Measurements from ENCODE around the gene PTH2.

Gene PTH2

DNA sequence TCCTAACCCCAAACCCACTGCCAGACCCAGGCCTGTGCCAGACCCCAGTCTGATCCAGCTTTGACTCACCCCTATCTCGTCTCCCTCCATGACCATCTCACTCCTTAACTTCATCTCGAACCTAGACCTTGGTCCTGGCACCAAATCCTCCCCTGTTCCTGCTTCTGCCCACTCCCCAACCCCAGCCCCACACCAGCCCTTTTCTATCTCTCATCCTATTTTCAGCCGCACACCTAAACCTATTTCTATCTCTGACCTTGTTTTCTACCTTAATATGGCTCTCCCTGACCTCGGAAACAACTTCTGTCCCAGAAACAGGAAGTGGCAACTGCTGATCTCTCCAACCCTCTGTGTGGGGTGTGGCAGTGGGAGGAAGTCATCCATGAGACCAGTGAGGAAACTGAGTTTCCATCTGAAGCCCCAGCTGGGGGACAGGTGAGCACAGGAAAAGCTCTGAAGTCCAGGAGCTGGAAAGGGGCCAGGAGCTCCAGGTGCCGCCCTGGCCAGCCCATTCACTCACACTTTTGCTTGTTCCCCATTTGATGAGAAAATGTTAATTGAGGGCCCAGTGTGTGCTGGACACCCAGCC lies 13.7 kb downstream of the PTH2 start:
- no peak for DNase-seq (ENCODE audit: low read depth)

DNA sequence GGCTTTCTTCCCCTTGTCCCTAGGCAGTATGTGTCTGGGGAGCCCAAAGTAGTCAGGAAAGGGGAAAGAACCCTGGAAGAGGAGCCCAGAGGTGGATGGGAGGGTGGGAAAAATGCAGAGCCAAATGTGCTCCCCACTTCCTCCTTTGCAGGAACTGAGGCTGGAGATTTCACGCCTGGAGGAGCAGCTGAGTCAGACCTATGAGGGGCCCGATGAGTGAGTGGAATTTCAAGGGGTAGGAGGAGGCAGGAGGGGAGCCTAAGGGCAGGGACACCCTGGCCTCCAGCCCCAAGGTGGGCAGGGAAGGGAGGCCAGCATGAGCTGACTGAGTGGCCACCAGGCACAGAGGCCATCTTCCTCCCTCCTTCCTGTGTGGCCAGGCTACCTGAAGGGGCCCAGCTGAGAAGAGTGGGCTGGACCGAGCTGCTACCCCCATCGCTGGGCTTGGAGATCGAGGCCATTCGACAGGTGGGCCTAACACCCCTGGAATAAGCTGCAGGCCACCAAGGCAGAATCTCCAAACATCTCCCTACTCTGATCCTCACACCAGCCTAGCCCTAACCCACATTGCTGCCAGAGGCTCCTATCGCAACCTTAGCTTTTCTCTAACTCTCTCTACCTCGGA lies 14.3 kb downstream of the PTH2 start:
- no peak for DNase-seq (ENCODE audit: low read depth)

DNA sequence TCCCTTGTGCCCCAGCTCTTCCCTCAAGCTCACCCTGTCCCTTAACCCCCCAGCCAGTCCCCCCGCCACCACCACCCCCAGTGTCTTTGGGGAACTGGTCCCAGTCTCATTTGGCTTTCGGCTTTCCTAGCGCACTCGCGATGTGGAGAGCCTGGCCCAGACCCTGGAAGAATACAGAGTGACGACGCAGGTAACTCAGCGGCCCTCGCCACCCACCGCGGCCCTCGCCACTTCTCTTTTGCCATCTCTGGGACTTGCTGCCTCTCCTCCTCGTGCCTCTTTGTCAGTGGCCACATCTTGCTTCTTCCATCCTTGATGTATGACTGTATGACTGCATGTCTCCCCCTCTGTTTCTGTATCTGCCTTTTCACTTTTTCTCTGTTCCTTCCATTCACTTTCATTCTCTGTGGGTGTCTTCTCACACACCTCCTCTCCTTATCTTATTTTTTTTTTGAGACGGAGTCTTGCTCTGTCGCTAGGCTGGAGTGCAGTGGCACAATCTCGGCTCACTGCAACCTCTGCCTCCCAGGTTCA lies 15.7 kb downstream of the PTH2 start:
- no peak for DNase-seq (ENCODE audit: low read depth)

DNA sequence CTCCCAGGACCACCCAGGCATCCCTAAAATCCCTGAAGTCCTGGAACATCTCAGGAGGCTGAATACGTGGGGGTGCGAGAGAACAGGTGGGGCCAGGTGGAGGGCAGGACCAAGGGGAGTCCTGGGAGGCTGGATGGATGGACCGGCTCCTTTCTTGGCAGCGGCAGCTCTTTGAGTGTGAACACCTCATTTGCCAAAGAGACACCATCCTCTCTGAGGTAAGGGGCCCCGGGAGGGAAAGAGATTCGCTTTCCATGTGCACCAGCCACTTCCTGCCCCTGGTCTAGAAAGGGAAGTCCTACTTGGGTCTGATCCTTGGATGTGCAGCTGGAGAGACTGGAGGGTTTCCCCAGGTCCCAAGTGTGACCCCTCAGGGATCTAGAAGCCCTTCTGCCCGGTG lies 16.2 kb downstream of the PTH2 start:
- no peak for DNase-seq (ENCODE audit: low read depth)

DNA sequence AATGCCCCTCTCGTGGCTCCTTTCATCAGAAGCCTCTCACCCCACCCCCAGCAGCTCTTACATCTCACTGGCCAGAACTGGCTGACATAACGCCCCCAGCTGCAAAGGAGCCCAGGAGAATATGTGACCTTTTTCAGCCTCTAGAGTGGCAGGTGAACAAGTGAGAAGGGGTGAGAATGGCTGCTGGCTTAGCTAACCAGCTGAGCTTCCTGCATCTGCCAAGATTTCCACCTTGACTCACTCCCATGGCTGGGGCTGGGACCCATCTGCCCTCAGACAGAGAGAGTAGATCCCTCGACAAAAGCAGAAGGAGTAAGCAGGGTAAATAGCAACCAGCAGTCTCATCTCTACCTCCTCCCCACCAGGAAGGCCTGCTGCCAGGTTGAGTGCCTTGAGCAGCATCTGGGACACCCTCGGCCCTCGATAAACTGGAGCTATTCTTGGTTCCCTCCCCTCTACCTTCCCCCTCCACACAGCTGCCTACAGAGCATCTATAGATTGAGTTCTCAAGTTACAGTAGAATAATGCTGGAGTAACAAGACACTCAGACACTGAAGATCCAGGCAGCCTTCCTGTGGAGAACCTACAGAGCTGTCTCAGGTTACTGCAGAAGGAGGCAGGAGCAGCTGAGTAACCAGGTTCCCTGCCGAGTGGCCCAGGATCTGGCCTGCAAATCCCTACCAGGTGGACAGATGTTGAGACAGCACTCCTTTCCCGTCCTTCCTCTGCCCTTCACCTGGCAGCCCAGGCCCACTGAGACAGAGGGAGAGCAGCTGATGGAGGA lies 19.6 kb downstream of the PTH2 start:
- DNase-seq (ENCODE audit: low read depth), result no peak

DNA sequence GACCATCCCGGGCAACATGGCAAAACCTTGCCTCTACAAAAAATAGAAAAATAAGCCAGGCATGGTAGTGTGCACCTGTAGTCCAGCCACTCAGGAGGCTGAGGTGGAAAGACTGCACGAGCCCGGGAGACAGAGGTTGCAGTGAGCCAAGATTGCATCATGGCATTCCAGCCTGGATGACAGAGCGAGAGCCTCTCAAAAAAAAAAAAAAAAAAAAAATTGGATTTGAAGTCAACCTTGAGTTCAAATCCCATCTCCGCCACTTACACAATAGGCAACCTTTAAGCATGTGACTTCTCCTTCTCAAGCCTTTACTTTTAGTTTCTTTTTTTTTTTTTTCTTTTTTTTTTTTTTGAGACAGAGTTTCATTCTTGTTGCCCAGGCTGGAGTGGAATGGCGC lies 23.2 kb downstream of the PTH2 start:
- DNase-seq (ENCODE audit: low read depth), result no peak

DNA sequence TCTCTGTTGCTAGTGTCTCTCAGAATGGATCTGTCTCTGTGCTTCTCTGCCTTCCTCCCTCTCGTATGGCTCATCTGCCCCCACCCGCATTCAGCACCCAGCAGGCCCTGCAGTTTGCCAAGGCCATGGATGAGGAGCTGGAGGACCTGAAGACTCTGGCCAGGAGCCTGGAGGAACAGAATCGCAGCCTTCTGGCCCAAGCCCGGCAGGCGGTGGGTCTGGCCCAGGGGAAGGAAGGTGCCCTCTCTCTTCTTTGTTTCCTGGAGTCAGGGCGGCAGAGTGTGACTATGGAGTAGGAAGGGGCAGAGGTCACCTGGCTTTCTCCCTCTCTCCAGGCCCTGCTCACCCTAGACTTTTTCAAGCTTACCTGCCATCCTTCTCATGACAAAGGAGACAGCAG lies 24.3 kb downstream of the PTH2 start:
- no peak for DNase-seq (ENCODE audit: low read depth)

DNA sequence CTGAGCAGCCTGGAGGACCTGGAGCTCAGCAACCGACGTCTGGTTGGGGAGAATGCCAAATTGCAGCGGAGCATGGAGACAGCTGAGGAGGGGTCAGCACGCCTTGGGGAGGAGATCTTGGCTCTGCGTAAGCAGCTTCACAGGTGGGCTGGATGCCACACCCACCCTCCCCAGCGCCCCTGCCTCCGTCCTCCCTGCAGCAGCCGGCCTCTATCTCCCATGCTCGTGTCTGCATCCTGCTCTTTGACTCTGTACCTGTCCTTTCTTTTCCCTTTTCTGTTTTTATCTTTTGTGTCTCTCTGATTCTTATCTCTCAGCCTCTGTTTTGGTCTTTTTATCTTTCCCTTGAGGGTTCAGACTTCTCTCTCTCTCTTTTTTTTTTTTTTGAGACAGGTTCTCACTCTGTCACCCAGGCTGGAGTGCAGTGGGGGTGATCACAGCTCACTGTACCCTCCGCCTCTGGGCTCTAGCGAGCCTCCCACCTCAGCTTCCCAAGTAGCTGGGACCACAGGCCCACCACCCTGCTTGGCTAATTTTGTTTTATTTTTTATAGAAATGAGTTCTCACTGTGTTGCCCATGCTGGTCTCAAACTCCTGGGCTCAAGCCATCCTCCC lies 25.1 kb downstream of the PTH2 start:
- DNase-seq (ENCODE audit: low read depth), result no peak

DNA sequence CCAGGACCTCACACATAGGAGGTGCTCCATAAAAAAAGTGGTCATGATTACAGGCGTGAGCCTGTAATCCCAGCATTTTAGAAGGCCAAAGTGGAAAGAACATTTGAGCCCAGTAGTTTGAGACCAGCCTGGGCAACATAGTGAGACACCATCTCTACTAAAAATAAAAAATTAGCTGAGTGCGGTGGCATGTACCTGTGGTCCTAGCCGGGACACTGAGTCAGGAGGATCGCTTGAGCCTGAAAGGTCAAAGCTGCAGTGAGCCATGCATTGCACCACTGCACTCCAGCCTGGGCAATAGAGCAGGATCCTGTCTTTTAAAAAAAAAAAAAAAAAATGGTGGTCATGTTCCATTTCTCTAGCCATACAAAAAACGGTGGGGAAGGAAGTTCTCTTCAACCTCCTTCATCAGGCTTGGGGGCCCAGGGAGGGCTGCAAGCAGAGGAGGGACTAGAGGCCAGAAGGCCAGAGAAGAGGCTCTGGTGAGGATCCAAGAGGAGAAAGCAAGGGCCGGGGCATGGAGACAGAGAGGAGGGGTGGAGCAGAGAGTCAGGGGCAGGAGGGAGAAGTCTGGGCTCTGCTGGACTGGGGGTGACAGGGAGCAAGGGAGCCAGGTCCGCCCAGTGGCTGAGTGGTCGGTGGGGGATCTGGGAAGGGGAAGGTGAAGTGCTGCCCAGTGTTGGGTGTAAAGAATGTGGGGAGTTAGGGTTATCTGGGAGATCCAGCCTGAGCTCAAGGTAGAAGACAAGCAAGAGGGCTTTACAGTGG lies 26.3 kb downstream of the PTH2 start:
- DNase-seq (ENCODE audit: low read depth), result no peak

DNA sequence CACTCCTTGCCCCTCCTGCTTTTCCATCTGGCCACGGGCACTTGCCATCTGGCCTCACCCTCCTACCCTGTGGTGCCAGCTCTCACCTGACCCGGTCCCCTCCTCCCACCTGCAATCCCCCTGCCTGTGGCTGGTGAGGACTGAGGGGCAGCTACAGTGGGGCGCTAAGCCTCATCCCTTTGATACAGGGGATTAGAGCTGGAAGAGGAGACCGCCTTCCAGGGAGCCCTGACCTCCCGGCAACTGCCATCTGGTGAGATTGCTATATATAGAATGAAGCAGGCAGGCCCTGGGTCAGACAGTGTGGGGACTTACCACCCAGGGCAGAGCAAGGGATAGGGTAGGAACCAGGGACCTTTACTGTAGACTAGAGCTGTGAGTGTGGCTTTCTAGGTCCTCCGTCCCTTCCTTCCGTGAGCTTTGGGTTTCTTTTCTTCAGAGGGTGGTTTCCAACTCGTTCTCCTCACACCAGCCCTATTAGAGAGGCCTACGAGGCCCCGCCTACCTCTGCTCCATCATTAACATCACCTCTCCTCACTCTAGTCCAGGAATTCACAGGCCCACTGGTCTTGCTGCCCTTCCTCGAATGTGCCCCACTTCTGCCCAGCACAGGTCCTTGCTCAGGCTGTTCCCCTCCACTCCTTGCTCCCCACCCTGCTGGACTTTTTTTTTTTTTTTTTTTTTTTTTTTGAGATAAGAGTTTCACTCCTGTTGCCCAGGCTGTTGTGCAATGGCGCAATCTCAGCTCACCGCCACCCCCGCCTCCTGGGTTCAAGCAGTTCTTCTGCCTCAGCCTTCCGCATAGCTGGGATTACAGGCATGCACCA lies 27.4 kb downstream of the PTH2 start:
- no peak for DNase-seq (ENCODE audit: low read depth)

DNA sequence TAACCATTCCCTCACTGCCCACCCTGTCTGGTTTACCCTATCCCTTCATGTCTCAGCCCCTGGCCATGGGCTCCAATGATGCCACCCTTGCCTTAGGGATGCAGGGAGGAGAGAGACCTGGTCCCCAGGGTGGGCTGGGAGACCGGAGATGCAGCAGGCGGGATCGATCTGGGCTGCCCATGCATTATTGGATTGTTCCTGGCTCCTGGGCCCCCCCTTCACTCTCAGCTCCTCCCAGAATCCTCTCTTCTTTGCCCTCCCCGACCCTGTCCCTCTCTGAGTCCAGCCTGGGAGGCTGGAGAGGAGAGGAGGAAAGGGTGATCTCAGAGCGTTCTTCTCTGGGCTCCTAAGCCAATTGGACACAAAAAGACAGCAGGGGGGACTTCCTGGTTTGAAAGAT lies 29.4 kb downstream of the PTH2 start:
- no peak for DNase-seq (ENCODE audit: low read depth)

DNA sequence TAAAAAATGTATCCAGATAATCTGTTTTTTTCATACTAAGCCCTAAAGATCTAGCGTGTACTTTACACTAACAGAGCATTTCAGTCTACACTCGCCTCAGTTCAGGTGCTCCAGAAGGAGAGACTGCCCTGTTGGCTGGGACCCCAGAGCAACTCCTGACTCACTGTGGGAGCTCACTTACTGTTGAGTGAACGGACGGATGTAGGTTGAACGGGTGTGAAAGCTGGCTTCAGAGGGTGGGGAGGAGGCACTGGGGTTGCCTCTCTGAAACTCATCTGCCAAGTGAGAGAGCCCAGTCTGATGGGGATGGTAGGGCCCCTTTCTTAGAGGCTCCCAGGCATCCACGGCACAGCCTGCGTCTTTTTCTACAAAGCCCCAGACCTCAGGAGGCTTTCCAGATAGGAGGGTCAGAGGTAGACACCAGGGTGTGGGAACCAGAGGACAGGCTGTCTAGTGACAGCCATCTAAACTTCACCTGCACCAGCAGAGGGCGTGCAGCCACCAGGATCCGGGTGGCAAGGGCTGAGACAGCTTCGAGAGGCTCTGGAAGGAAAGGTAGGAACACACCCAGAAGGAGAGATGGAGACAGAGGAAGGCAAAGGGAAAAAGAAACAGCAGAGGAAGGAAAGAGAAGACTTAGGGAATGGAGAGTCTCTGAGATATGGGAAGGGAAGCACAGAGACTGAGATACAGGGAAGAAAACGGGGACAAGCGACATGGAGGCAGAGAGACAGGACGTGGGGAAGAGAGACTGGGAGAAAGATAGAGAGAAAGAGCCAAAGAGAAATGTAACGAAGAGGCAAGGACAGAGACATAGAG lies 31.5 kb downstream of the PTH2 start:
- peak; percentile 28 for DNase-seq (ENCODE audit: low read depth)

DNA sequence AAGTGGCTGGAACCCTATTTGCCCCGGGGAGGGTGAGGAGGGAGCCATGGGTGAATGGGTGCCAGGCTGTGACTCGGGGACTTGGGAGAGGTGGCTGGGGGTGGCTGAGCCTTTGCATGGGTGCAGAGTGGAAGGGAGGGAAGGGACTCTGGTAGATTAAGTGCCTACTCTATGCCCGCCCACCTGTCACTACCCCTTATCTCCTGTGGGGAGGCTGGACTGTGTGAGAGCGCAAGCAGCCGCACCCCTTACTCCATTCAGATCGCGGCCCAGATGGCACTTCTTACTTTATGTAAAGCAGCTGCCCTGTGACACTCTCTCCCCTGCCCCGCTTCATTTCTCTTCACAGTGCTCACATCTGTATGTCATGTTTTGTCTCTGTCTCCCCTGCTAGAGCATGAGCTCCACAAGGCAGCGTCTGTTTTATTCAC lies 32.3 kb downstream of the PTH2 start:
- no peak for DNase-seq (ENCODE audit: low read depth)

DNA sequence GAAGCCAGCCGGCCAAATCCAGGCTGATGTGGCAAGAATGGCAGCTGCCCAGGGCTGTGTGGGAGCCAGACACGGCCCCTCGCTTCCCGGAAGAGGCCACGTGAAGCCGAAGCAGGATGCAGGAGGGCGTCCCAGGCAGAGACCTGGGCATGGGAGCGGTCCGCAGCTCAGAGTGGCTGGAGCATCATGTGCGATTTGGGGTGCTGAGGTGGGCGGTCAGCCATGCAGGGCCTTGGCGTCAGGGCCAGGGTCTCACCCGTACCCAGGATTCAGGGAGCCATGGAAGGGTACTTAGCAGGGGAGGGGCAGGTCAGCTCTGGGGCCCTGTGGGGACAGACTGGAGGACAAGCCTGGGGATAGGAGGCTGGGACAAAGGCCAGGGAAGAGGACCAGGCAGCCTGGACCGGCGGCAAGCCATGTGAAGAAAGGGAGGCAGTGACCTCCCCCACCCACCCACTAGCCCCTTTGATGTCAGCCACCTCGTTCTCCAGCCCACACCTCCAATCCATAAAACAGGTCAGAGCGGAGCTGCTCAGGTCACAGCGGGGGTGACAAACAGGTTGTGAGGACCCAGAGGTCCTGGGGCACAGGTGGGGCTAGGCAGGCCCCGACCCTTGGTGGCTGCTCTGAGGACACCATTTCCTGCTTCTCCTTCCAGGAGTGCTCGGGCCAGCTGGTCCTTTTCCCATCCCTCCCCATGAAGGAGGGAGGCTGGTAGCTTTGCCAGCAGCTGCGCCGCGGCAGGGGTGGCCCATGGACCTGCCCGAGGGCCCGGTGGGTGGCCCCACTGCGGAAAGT lies 32.9 kb downstream of the PTH2 start:
- DNase-seq (ENCODE audit: low read depth), result no peak

DNA sequence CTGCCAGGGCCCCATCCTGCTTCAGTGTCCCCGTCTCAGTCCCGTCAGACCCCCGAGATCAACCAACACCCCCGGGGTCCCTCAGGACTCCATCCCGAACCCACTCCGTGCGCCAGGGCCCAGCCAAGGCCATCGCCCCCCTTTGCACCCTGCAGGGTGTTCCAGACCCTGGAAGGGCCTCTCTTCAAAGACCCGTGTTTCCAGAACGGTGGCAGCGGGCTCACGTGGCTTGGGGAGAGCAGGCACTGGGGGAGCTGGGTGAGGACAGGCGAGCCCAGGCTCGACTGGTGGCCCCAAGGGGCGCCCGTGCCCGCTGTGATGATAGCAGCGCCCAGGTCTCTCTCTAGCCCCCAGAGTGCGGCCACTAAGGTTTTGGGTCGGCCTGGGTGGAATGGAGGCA lies 33.8 kb downstream of the PTH2 start:
- DNase-seq (ENCODE audit: low read depth), result no peak

DNA sequence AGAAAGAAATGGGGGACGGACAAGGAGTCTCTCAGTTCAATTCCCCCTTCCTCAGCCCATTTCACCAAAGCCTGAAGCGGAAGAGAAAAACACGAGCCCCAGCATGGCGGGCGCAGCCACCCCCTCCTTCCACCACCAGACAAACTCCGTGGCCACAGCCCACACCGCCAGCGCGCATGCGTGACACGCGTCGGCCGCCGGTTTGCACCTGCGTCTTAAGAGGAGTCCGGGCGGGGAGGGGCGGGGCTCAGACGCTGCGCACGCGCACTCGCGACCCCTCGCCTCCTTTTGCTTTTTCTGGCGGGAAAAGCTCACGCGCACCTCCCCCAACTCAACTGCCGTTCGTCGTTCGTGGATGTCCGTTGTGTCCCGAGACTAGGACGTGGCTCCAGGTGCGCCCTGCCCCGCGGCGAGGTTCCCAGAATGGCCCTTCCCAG lies 35.3 kb downstream of the PTH2 start, which contains the start of gene KASH5:
KASH5 (plus strand) TSS at position 314 of the 437 bp plus-strand sequence. CDS start 2,635 bp downstream, outside the sequence.
- peak; percentile 27 for DNase-seq (ENCODE audit: low read depth)

DNA sequence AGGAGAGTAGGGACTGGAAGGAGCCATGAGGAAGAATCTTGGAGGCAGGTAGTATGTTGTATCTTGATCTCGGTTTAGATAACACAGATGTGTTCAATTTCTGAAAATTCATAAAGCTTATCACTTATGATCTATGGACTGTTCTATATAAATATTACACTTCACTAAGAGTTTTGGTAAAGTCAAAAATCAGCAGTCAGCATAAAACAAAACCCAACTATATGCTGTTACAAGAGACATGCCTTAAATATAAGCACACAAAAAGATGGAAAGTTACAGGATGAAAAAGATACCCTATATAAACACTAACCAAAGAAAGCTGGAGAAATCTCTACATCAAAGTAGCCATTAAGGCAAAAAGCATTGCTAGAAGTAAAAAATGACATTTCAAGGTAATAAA lies 39.6 kb downstream of the PTH2 start:
- no peak for DNase-seq (ENCODE audit: low read depth)

DNA sequence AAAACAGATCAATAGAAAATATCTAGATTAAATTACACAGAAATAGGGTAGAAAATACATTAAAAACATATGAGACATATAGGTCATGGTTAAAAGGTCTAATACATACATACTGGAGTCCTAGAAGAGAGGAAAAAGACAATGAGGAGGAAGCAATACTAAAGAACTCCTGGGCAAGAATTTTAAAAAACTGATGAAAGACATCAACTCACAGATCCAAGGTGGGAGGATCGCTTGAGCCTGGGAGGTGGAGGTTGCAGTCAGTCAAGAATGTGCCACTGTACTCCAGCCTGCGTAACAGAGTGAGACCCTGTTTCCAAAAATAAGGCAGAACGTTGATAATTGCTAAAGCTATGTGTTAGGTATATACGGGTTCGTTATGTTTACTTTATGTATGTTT lies 40.6 kb downstream of the PTH2 start:
- DNase-seq (ENCODE audit: low read depth), result no peak

DNA sequence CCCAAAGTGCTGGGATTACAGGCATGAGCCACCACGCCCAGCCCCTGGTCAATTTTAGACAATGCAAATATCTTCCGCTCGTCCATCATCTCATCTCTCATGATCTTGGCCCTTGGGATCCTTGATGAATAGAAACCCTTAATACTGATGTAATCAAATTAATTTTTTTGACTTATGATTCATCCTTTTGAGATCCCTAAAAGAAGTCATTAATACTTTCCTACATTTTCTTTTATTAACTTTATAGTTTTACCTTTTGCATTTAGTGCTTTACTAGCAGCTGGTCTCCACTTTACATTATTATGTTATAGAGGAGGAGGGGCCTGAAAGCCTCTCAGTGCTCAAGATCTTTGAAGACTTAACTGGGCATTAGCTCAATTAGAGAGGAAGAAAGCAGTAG lies 42.9 kb downstream of the PTH2 start:
- DNase-seq (ENCODE audit: low read depth), result no peak
